Measurements from ENCODE around the gene PRKAG3.

DNA sequence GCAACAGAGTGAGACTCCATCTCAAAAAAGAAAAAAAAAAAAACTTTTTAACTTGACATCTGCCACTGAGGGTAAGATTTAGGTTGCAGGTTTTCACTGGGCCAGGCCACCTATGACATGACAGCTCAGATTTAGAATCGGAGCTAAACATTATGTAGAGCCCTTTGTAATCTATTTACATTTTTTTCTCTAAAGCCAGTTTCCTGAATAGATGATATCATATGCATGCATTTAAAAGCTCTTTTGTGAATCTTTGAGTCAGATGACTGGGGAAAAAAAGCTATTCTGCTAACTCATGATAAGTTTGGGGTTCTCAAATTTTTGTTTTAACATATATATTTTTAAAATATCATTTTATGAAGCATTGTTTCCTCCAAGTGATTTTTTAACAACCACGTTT is 21.3 kb downstream of the PRKAG3 start:
- TF ChIP-seq, protein P1, sequence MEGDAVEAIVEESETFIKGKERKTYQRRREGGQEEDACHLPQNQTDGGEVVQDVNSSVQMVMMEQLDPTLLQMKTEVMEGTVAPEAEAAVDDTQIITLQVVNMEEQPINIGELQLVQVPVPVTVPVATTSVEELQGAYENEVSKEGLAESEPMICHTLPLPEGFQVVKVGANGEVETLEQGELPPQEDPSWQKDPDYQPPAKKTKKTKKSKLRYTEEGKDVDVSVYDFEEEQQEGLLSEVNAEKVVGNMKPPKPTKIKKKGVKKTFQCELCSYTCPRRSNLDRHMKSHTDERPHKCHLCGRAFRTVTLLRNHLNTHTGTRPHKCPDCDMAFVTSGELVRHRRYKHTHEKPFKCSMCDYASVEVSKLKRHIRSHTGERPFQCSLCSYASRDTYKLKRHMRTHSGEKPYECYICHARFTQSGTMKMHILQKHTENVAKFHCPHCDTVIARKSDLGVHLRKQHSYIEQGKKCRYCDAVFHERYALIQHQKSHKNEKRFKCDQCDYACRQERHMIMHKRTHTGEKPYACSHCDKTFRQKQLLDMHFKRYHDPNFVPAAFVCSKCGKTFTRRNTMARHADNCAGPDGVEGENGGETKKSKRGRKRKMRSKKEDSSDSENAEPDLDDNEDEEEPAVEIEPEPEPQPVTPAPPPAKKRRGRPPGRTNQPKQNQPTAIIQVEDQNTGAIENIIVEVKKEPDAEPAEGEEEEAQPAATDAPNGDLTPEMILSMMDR (IDR thresholded peaks at IDR 0.05), result no peak
- TF ChIP-seq POLR2A (IDR thresholded peaks at IDR 0.05), result no peak

Measured in esophagus squamous epithelium (tissue), 4 donors.